ENCODE measurements around the gene IL4I1. TPM values are rescaled to one million over a fixed set of nuclear protein-coding genes. Genes with fewer than 3 reads are reported as not detected.

Gene IL4I1
- total RNA-seq, 1 experiment from 2014 or later: 0.71 TPM

DNA sequence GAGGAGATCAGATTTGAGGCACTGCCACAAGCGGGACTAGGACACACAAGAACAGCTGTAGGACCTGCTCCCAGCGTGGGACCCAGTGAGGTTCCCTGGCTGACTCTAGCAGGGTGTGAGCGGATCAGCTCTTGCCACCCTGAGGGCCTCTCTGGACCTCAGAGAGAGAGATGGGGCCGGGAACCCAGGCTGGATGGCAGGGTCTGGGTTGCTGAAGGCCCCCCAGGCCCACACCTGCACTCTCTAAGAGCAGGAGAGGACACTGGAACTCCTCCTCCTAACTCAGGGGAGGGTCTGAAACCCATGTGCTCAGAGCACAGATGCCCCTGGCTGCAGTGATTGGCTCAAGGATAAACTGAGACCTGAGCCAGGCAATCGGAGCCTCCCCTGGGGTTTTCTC, 13.5 kb upstream of the IL4I1 start:
- ATAC-seq: no peak

More for the DNA sequence above, 13.5 kb upstream of the IL4I1 start:
- ChIA-PET CTCF (no interaction called here), RAD21 (ENCODE audit: low non-redundant PET in 1 of 2, low total read pairs in 2 of 2, uncharacterized antibody in 2 of 2, unreplicated experiment in 2 of 2) (no interaction called here), POLR2A (no interaction called here)
- no peak for DNase-seq (ENCODE audit: low read depth, low spot score)
- Histone ChIP-seq H3K27ac (ENCODE audit: low read depth, low read length) (no peak overlapping the region; the same call in 1 of the 2 replicates), H3K4me2 (ENCODE audit: low read length) (no peak overlapping the region), H2AFZ (ENCODE audit: low read depth, low read length, poor library complexity, severe bottlenecking) (no peak overlapping the region), H3K27me3 (ENCODE audit: insufficient read depth, low read length) (no peaks in the 10 kb centered on the region), H3K79me2 (ENCODE audit: insufficient read depth, low read length) (peaks cover 59% of the 10 kb centered on the region), H4K20me1 (ENCODE audit: insufficient read depth) (no peaks in the 10 kb centered on the region), H3K9me2 (ENCODE audit: insufficient read depth) (no peaks in the 10 kb centered on the region), H3K36me3 (ENCODE audit: control insufficient read depth in 1 of 2, insufficient read depth in 2 of 2, low read length in 2 of 2) (peaks cover 35 to 55% of the 10 kb centered on the region in 2 experiments), H3K9ac (ENCODE audit: low read length) (no peak overlapping the region), H3K9me3 (ENCODE audit: control insufficient read depth in 1 of 2, insufficient read depth in 1 of 2, low read depth in 1 of 2, low read length in 2 of 2) (no peaks in the 10 kb centered on the region), H3K4me1 (ENCODE audit: control insufficient read depth in 1 of 2, insufficient read depth in 2 of 2, low read length in 2 of 2) (no peaks in the 10 kb centered on the region), H3K4me3 (replicated peaks in 1 of 2; ENCODE audit: low read depth in 1 of 2, low read length in 2 of 2) (no peak overlapping the region)
- BruUV-seq (replicated peaks): no TSS peak
- TF ChIP-seq EGR1 (IDR thresholded peaks at IDR 0.05; ENCODE audit: low read depth) (no peak), EZH2phosphoT487 (IDR thresholded peaks at IDR 0.05; ENCODE audit: borderline replicate concordance) (no peak), CBX3 (IDR thresholded peaks at IDR 0.05; ENCODE audit: low read depth) (no peak), JUND (IDR thresholded peaks at IDR 0.05) (no peak), POLR2A (IDR thresholded peaks at IDR 0.05; ENCODE audit: borderline replicate concordance, extremely low read depth, insufficient read depth, insufficient read length) (no peak), FOSL1 (IDR thresholded peaks at IDR 0.05; ENCODE audit: low read depth) (no peak), ELF1 (IDR thresholded peaks at IDR 0.05; ENCODE audit: borderline replicate concordance, low read depth) (no peak), SRF (IDR thresholded peaks at IDR 0.05; ENCODE audit: low read depth) (no peak), TCF7L2 (IDR thresholded peaks at IDR 0.05; ENCODE audit: borderline replicate concordance, extremely low read depth, insufficient read depth, insufficient read length) (no peak), EZH2 (IDR thresholded peaks at IDR 0.05) (no peak), CEBPB (IDR thresholded peaks at IDR 0.05; ENCODE audit: low read depth) (no peak), ZNF274 (IDR thresholded peaks at IDR 0.05; ENCODE audit: low read depth, low read length) (no peak), SIN3A (IDR thresholded peaks at IDR 0.05; ENCODE audit: low read depth) (no peak)
- TF ChIP-seq, protein P1, sequence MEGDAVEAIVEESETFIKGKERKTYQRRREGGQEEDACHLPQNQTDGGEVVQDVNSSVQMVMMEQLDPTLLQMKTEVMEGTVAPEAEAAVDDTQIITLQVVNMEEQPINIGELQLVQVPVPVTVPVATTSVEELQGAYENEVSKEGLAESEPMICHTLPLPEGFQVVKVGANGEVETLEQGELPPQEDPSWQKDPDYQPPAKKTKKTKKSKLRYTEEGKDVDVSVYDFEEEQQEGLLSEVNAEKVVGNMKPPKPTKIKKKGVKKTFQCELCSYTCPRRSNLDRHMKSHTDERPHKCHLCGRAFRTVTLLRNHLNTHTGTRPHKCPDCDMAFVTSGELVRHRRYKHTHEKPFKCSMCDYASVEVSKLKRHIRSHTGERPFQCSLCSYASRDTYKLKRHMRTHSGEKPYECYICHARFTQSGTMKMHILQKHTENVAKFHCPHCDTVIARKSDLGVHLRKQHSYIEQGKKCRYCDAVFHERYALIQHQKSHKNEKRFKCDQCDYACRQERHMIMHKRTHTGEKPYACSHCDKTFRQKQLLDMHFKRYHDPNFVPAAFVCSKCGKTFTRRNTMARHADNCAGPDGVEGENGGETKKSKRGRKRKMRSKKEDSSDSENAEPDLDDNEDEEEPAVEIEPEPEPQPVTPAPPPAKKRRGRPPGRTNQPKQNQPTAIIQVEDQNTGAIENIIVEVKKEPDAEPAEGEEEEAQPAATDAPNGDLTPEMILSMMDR (IDR thresholded peaks at IDR 0.05 in 2 of 3, conservative IDR thresholded peaks at IDR 0.05 in 1 of 3; ENCODE audit: borderline replicate concordance in 1 of 3, insufficient read depth in 1 of 3, low read depth in 2 of 3, low read length in 2 of 3): no peak
- TF ChIP-seq, protein P2, sequence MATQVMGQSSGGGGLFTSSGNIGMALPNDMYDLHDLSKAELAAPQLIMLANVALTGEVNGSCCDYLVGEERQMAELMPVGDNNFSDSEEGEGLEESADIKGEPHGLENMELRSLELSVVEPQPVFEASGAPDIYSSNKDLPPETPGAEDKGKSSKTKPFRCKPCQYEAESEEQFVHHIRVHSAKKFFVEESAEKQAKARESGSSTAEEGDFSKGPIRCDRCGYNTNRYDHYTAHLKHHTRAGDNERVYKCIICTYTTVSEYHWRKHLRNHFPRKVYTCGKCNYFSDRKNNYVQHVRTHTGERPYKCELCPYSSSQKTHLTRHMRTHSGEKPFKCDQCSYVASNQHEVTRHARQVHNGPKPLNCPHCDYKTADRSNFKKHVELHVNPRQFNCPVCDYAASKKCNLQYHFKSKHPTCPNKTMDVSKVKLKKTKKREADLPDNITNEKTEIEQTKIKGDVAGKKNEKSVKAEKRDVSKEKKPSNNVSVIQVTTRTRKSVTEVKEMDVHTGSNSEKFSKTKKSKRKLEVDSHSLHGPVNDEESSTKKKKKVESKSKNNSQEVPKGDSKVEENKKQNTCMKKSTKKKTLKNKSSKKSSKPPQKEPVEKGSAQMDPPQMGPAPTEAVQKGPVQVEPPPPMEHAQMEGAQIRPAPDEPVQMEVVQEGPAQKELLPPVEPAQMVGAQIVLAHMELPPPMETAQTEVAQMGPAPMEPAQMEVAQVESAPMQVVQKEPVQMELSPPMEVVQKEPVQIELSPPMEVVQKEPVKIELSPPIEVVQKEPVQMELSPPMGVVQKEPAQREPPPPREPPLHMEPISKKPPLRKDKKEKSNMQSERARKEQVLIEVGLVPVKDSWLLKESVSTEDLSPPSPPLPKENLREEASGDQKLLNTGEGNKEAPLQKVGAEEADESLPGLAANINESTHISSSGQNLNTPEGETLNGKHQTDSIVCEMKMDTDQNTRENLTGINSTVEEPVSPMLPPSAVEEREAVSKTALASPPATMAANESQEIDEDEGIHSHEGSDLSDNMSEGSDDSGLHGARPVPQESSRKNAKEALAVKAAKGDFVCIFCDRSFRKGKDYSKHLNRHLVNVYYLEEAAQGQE (IDR thresholded peaks at IDR 0.05; ENCODE audit: low read depth): no peak
- TF ChIP-seq, protein P3, sequence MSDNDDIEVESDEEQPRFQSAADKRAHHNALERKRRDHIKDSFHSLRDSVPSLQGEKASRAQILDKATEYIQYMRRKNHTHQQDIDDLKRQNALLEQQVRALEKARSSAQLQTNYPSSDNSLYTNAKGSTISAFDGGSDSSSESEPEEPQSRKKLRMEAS (IDR thresholded peaks at IDR 0.05): no peak
- TF ChIP-seq, protein P4, sequence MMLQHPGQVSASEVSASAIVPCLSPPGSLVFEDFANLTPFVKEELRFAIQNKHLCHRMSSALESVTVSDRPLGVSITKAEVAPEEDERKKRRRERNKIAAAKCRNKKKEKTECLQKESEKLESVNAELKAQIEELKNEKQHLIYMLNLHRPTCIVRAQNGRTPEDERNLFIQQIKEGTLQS (IDR thresholded peaks at IDR 0.05): no peak
- intact Hi-C loops (cut with micrococcal nuclease): no loop called here
